OCI-LY1 (cell line): ENCODE results near the gene EXOC6B.

ENCODE experiments used
- H2AFZ ChIP-seq: fragments of 200-600 bp; sonication (generic), shearing (Covaris generic); 2 replicates; pipeline ENCODE4 v1.6.0; 2014; ENCODE audit warnings: antibody characterized with exemption, mild to moderate bottlenecking, low read length
- H3F3A ChIP-seq: fragments of 200-600 bp; sonication (generic), shearing (Covaris generic); 2 replicates; pipeline ENCODE4 v1.6.0; 2014; ENCODE audit warnings: mild to moderate bottlenecking, antibody characterized with exemption, low read length, moderate library complexity; ENCODE audit not compliant: insufficient read depth
- H3K27ac ChIP-seq: fragments of 200-600 bp; sonication (generic); 2 replicates; pipeline ENCODE4 v1.5.1; 2014; ENCODE audit warnings: low read length, mixed run types, mild to moderate bottlenecking, low read depth; ENCODE audit not compliant: poor library complexity, severe bottlenecking
- H3K27me3 ChIP-seq: fragments of 200-600 bp; sonication (generic); 2 replicates; pipeline ENCODE4 v1.6.0; 2014; ENCODE audit warnings: antibody characterized with exemption, mild to moderate bottlenecking, low read length, moderate library complexity; ENCODE audit not compliant: insufficient read depth
- H3K36me3 ChIP-seq: fragments of 200-600 bp; sonication (generic); 2 replicates; pipeline ENCODE4 v1.6.1; 2014; ENCODE audit warnings: mild to moderate bottlenecking, antibody characterized with exemption, low read length, moderate library complexity, mixed read lengths; ENCODE audit not compliant: insufficient read depth
- H3K4me1 ChIP-seq: fragments of 200-600 bp; sonication (generic); 2 replicates; pipeline ENCODE4 v1.5.1; 2014; ENCODE audit warnings: mild to moderate bottlenecking, low read length, moderate library complexity; ENCODE audit not compliant: insufficient read depth, severe bottlenecking
- H3K4me2 ChIP-seq: fragments of 200-600 bp; sonication (generic), shearing (Covaris generic); 2 replicates; pipeline ENCODE4 v1.6.1; 2014; ENCODE audit warnings: low read length
- H3K4me3 ChIP-seq: fragments of 200-600 bp; sonication (generic); 2 replicates; pipeline ENCODE4 v1.5.1; 2014; ENCODE audit warnings: low read length, low read depth, mild to moderate bottlenecking, mixed read lengths; ENCODE audit not compliant: poor library complexity, severe bottlenecking
- H3K79me2 ChIP-seq: fragments of 200-600 bp; shearing (Covaris generic); 2 replicates; pipeline ENCODE4 v1.6.1; 2016; ENCODE audit warnings: mixed run types, low read length, mixed read lengths; ENCODE audit not compliant: insufficient read depth
- H3K9ac ChIP-seq: fragments of 200-600 bp; sonication (generic), shearing (Covaris generic); 2 replicates; pipeline ENCODE4 v1.6.1; 2014; ENCODE audit warnings: mild to moderate bottlenecking, low read length, mixed read lengths
- H3K9me2 ChIP-seq: fragments of 200-600 bp; sonication (generic), shearing (Covaris generic); 2 replicates; pipeline ENCODE4 v1.6.1; 2014; ENCODE audit warnings: low read depth, mild to moderate bottlenecking, low read length, mixed read lengths
- H3K9me3 ChIP-seq: fragments of 200-600 bp; shearing (Covaris generic); 2 replicates; pipeline ENCODE4 v1.6.1; 2014; ENCODE audit warnings: low read length, mixed read lengths
- H4K20me1 ChIP-seq: fragments of 200-600 bp; sonication (generic), shearing (Covaris generic); 2 replicates; pipeline ENCODE4 v1.6.0; 2016; ENCODE audit warnings: mild to moderate bottlenecking, low read length; ENCODE audit not compliant: insufficient read depth
- EZH2 ChIP-seq: fragments of 200-600 bp; sonication (generic), shearing (Covaris generic); IDR thresholded peaks from 2 replicates; pipeline ENCODE4 v1.8.0; 2017; ENCODE audit warnings: borderline replicate concordance, mixed run types, mild to moderate bottlenecking, antibody characterized with exemption, low read length, moderate library complexity, mixed read lengths
- TF ChIP-seq, protein P1 (sequence below): fragments of 200-600 bp; sonication (generic), shearing (Covaris generic); IDR thresholded peaks from 2 replicates; pipeline ENCODE4 v1.5.1; 2017; ENCODE audit warnings: mild to moderate bottlenecking, antibody characterized with exemption, low read length, moderate library complexity, mixed read lengths

EXOC6B gene

GRCh38 chr2:72316774-72317173, 509.1 kb downstream of the EXOC6B start:
- no peak overlapping the region for H2AFZ ChIP-seq
- H3K4me1 ChIP-seq = no peaks in the 10 kb centered on the region
- TF ChIP-seq, protein P1, sequence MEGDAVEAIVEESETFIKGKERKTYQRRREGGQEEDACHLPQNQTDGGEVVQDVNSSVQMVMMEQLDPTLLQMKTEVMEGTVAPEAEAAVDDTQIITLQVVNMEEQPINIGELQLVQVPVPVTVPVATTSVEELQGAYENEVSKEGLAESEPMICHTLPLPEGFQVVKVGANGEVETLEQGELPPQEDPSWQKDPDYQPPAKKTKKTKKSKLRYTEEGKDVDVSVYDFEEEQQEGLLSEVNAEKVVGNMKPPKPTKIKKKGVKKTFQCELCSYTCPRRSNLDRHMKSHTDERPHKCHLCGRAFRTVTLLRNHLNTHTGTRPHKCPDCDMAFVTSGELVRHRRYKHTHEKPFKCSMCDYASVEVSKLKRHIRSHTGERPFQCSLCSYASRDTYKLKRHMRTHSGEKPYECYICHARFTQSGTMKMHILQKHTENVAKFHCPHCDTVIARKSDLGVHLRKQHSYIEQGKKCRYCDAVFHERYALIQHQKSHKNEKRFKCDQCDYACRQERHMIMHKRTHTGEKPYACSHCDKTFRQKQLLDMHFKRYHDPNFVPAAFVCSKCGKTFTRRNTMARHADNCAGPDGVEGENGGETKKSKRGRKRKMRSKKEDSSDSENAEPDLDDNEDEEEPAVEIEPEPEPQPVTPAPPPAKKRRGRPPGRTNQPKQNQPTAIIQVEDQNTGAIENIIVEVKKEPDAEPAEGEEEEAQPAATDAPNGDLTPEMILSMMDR = no peak
- no peak for TF ChIP-seq EZH2
- H3K4me2 ChIP-seq = no peak overlapping the region
- no peaks in the 10 kb centered on the region for H3K79me2 ChIP-seq
- H3K9ac ChIP-seq = no peak overlapping the region
- no peaks in the 10 kb centered on the region for H3K36me3 ChIP-seq
- no peak overlapping the region for H3K4me3 ChIP-seq
- no peak overlapping the region for H3K27ac ChIP-seq
- H3K27me3 ChIP-seq = no peaks in the 10 kb centered on the region
- H3K9me3 ChIP-seq = no peaks in the 10 kb centered on the region
- H4K20me1 ChIP-seq = no peaks in the 10 kb centered on the region
- H3F3A ChIP-seq = no peaks in the 10 kb centered on the region
- no peaks in the 10 kb centered on the region for H3K9me2 ChIP-seq

GRCh38 chr2:72300147-72300684, 525.6 kb downstream of the EXOC6B start:
- TF ChIP-seq, protein P1 = no peak
- no peak for TF ChIP-seq EZH2
- H3K27ac ChIP-seq = no peak overlapping the region
- H3F3A ChIP-seq = no peaks in the 10 kb centered on the region
- H3K79me2 ChIP-seq = no peaks in the 10 kb centered on the region
- no peak overlapping the region for H3K4me3 ChIP-seq
- no peak overlapping the region for H3K9ac ChIP-seq
- H3K4me2 ChIP-seq = no peak overlapping the region
- no peaks in the 10 kb centered on the region for H4K20me1 ChIP-seq
- H3K4me1 ChIP-seq = no peaks in the 10 kb centered on the region
- H3K9me3 ChIP-seq = no peaks in the 10 kb centered on the region
- no peak overlapping the region for H2AFZ ChIP-seq
- no peaks in the 10 kb centered on the region for H3K36me3 ChIP-seq
- H3K27me3 ChIP-seq = no peaks in the 10 kb centered on the region
- no peaks in the 10 kb centered on the region for H3K9me2 ChIP-seq

GRCh38 chr2:72293620-72294019, 532.2 kb downstream of the EXOC6B start:
- H3K27ac ChIP-seq = no peak overlapping the region
- H3K36me3 ChIP-seq = no peaks in the 10 kb centered on the region
- no peaks in the 10 kb centered on the region for H3K79me2 ChIP-seq
- no peaks in the 10 kb centered on the region for H3K9me3 ChIP-seq
- TF ChIP-seq, protein P1 = no peak
- TF ChIP-seq EZH2 = no peak
- no peak overlapping the region for H3K4me2 ChIP-seq
- H4K20me1 ChIP-seq = no peaks in the 10 kb centered on the region
- no peak overlapping the region for H3K9ac ChIP-seq
- no peaks in the 10 kb centered on the region for H3K9me2 ChIP-seq
- no peaks in the 10 kb centered on the region for H3K27me3 ChIP-seq
- no peaks in the 10 kb centered on the region for H3K4me1 ChIP-seq
- no peaks in the 10 kb centered on the region for H3F3A ChIP-seq
- no peak overlapping the region for H2AFZ ChIP-seq
- no peak overlapping the region for H3K4me3 ChIP-seq
